ENCODE measurements around the gene PDILT.

GRCh38 chr16:20339744-20340143 is 64.8 kb downstream of the PDILT start:
- TF ChIP-seq ZNF335 (tag by site-specific recombination; conservative IDR thresholded peaks at IDR 0.05) (no peak), ZNF660 (tag by site-specific recombination; IDR thresholded peaks at IDR 0.05) (no peak), IKZF3 (tag by site-specific recombination; IDR thresholded peaks at IDR 0.05) (no peak), ZBTB44 (tag by site-specific recombination; IDR thresholded peaks at IDR 0.05) (no peak), TSHZ1 (tag by site-specific recombination; IDR thresholded peaks at IDR 0.05; ENCODE audit: borderline replicate concordance) (no peak), CTCF (tag by site-specific recombination; IDR thresholded peaks at IDR 0.05) (no peak), REST (tag by site-specific recombination; IDR thresholded peaks at IDR 0.05) (no peak)

All from HEK293 (cell line).